OCI-LY1 (cell line): ENCODE measurements around the gene NT5DC1.

Experiments
- CTCF ChIP-seq: fragments of 200-600 bp; sonication (generic), shearing (Covaris generic); IDR thresholded peaks from 2 replicates; pipeline ENCODE4 v1.5.1; 2017; ENCODE audit warnings: mild to moderate bottlenecking, antibody characterized with exemption, low read length, moderate library complexity, mixed read lengths
- EZH2 ChIP-seq: fragments of 200-600 bp; sonication (generic), shearing (Covaris generic); IDR thresholded peaks from 2 replicates; pipeline ENCODE4 v1.8.0; 2017; ENCODE audit warnings: borderline replicate concordance, mixed run types, mild to moderate bottlenecking, antibody characterized with exemption, low read length, moderate library complexity, mixed read lengths

- TF ChIP-seq EZH2: no peak
- no peak for TF ChIP-seq CTCF
Measured at GRCh38 chr6:116136373-116136772, 35.7 kb downstream of the NT5DC1 start.
